Stimulated activated CD8-positive, alpha-beta memory T cell treated with anti-CD3 and anti-CD28 coated beads, Interleukin-12 subunit alpha, Interleukin-12 subunit beta, amount 100 ng/mL, for 24 hours (primary cell): ENCODE results near the gene EXOC6B.
"Not testable (repeated sequence)": the region's sequence is repeated elsewhere in the genome, so short reads cannot be mapped to it uniquely, and the experiment has no call there.

Experiments
- DNase-seq: peaks from one replicate; pipeline ENCODE4 v3.0.0-alpha.2; 2020; ENCODE audit errors: extremely low read depth

EXOC6B gene

GRCh38 chr2:72607189-72607588 lies 218.6 kb downstream of the EXOC6B start:
- DNase-seq, result no peak

DNA sequence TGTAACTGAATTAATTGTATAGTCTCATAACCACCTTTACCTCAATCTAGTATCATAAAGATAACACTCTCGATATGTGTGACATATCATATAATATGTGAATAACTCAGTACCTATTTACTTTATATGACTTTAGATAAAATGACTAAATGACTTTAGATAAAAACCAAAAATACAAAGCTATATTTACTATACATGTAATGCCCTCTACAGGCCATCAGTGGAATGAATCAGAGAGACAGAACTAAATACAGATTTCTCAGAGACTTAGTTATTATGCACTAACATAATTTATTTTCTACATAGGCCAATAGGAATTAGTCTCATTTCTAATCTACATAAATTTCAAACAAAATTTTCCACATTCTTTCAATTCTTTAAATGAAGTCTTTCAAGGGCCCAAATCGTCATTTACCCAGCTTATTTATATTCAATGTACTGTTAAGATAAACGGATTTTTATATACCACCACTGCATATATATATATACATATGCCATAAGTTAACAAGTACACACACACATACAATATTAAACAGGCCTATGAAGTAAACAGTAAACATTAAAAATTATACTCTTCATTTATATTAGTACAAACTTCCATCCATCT lies 219.9 kb downstream of the EXOC6B start:
- no peak for DNase-seq

- no peak for DNase-seq
Observed at GRCh38 chr2:72604468-72604867, 221.4 kb downstream of the EXOC6B start.

- no peak for DNase-seq
Observed at GRCh38 chr2:72603481-72603880, 222.4 kb downstream of the EXOC6B start.

- no peak for DNase-seq
Observed at GRCh38 chr2:72602711-72603110, 223.1 kb downstream of the EXOC6B start.

DNA sequence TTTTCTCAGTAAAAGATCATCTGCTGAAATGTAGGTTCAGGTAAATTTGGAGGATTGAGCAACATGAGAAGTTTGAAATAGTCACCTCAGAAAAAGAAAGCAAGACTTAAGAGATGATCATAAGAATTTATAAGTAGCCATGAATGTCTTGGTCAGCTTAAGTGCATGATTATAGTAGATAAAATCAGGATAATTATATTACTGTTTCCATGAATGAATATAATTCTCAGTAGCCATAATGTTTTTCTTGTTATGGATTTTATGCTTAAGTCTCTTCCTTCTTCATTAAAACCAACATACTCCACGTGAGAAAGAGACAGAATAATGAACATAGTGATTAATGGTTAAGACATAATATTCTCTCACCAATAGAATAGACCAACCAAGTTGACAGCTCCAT lies 223.7 kb downstream of the EXOC6B start:
- no peak for DNase-seq

GRCh38 chr2:72583836-72584235 lies 242.0 kb downstream of the EXOC6B start:
- not testable (repeated sequence) for DNase-seq

GRCh38 chr2:72583376-72583775 lies 242.5 kb downstream of the EXOC6B start:
- no peak for DNase-seq

- DNase-seq, result no peak
Observed at GRCh38 chr2:72581560-72582181, 244.2 kb downstream of the EXOC6B start.

GRCh38 chr2:72579591-72580180 lies 246.1 kb downstream of the EXOC6B start:
- DNase-seq, result no peak

- no peak for DNase-seq
Observed at GRCh38 chr2:72576861-72577260, 249.0 kb downstream of the EXOC6B start.

GRCh38 chr2:72576459-72576858 lies 249.4 kb downstream of the EXOC6B start:
- DNase-seq, result no peak

DNA sequence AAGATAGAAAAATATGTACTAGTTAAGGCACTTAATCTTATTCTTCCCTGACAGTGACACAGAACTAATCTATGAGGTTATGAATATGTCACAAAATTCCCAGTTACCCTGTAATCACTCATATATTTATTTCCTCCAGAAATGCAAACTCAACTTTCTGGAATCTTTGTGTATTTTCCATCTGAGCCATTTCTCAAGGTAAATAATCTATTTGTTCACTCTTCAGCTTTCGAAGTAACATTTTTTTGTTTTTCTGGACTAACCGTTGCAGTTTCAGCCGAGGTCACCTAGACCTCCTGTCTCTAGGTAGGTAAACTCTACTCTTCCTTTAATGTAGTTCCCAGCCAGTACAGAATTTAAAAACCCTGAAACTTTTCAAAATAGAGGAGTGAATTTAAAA lies 250.9 kb downstream of the EXOC6B start:
- no peak for DNase-seq

GRCh38 chr2:72573232-72573631 lies 252.6 kb downstream of the EXOC6B start:
- DNase-seq, result no peak

DNA sequence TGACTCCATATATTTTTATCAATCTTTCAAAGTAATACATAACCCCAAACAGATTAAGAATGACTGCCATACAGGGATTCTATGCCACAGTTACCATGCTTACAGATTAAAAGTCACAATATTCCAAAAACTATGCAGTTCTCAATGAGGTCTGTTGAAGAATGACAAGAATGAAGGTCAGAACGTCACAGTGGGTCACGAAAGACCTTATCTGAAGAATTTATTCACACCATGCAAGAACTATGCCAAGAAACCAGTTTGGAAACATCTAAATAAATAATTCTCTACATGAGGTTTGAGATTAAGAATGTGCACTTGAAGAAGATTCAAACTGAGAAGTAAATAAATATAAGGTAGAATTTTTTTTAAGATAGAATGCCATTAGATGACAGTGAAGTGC lies 253.3 kb downstream of the EXOC6B start:
- no peak for DNase-seq

DNA sequence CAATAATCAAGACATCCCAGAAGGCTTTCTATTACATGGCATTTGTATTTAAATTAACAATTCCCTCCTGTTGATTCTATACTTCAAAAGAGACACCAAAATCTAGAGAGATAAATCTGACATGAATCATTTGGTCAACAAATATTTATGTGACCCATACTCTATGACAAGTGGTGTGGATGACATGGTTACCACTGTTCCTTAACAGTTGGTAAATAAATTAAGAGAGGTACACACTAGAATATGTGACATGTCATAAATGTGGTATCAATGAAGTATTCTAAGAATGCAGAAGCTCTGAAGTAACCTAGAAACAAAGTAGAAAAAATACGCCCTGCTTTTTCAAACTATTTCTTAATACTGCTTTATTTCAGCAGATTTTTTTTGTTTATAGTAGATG lies 255.4 kb downstream of the EXOC6B start:
- no peak for DNase-seq

- no peak for DNase-seq
Observed at GRCh38 chr2:72562451-72563153, 263.2 kb downstream of the EXOC6B start.

DNA sequence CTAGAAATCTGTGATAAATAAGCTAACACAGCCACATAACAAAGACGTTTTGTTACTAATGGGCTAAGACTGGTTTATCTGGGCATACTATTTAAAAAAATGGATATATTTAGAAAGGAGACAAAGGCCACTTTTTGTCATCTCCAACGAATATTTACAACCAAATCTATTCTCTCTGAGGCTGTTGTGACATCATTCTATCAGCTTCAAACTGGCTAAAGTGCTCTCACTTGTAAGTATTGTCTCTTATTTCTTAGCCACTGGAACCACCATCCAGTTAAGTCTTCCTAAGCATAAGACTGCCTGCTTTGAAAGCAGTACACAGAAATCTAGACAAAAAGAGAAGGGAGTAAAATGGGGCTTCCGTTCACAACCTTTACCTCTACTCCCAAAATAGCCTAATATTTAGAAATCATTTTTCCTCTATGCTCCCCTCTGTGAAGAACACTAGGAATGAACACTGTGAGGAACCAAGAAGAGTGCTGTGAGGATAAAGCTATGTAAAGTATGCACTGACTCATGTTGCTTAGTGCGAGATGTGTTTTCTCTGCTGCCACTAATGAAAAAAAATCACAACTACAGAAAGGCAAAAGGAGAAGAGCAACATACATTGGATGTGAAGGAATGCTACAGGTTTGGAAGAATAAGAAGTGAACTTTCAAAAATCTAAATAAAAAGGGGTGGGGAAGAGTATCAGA lies 264.1 kb downstream of the EXOC6B start:
- no peak for DNase-seq

DNA sequence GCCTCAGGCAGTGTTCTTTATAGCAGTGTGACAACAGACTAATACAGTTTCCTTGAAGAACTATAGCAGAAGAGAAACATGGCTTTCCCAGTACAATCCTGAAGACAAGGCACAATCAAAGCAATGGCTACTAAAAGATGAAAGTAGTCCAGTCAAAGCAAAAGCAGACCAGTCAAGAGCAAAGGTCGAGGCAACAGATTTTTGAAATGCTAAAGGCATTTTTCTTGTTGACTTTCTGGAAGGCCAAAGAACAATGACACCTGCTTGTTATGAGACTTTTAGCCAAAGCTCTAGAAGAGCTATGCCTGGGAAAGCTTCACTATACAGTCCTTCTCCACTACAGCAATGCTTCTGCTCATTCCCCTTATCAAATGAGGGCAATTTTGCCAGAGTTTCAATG lies 269.9 kb downstream of the EXOC6B start:
- no peak for DNase-seq

DNA sequence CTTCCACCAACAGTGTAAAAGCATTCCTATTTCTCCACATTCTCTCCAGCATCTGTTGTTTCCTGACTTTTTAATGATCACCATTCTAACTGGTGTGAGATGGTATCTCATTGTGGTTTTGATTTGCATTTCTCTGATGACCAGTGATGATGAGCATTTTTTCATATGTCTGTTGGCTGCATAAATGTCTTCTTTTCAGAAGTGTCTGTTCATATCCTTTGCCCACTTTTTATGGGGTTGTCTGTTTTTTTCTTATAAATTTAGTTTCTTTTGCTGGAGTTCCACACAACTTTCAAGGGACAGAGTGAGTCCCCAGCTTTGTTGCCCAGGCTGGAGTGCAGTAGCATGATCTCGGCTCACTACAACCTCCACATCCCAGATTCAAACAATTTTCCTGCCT lies 270.5 kb downstream of the EXOC6B start:
- not testable (repeated sequence) for DNase-seq

GRCh38 chr2:72554910-72555309 lies 270.9 kb downstream of the EXOC6B start:
- DNase-seq, result not testable (repeated sequence)

- no peak for DNase-seq
Observed at GRCh38 chr2:72554381-72554780, 271.5 kb downstream of the EXOC6B start.
